Fibroblast of lung (primary cell): ENCODE results near the gene TNFSF13.

ENCODE experiments used
- EZH2 ChIP-seq: IDR thresholded peaks from 2 replicates; pipeline ENCODE4 v1.5.1; 2012; ENCODE audit warnings: low read length, control low read depth, mild to moderate bottlenecking; ENCODE audit errors: missing control alignments
- TF ChIP-seq, protein P1 (sequence below), 2 donors: IDR thresholded peaks in 1 of 2; conservative IDR thresholded peaks in 1 of 2; 1 replicate in 1 of 2; 2 replicates in 1 of 2; pipeline ENCODE4 v1.5.1; 2011 to 2012; ENCODE audit warnings: low read length in 2 of 2, control low read depth in 1 of 2, inconsistent platforms in 1 of 2, low read depth in 1 of 2, mild to moderate bottlenecking in 1 of 2

DNA sequence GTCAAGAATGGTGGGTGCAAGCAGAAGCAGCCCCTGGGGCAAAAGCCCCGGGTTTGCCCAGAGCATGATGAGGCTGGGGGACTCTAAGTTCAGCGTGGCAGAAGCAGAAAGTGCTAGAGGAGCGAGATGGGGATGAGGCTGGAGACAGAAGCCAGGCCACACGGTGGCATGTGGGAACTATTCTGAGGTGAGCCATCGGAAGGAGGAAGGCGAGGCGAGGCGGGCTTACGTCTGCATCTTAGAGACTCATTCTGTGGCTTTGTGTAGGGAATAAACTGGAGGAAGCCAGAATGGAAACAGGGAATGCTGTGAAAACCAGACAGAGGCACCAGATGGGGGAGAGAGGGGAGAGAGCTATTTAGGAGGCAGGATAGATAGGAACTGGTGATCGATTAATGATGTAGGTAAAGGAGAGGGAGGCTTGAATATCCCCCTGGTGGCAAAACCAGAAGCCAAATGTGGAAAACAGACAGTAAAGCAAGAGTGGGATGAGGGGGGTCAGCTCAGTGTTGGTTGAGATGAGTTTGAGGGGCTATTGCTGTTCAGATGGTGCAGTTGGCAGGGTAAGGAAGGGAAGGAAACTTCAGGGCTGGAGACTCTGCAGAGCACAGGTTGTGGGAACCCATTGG, 3.1 kb upstream of the TNFSF13 start:
- TF ChIP-seq, protein P1, sequence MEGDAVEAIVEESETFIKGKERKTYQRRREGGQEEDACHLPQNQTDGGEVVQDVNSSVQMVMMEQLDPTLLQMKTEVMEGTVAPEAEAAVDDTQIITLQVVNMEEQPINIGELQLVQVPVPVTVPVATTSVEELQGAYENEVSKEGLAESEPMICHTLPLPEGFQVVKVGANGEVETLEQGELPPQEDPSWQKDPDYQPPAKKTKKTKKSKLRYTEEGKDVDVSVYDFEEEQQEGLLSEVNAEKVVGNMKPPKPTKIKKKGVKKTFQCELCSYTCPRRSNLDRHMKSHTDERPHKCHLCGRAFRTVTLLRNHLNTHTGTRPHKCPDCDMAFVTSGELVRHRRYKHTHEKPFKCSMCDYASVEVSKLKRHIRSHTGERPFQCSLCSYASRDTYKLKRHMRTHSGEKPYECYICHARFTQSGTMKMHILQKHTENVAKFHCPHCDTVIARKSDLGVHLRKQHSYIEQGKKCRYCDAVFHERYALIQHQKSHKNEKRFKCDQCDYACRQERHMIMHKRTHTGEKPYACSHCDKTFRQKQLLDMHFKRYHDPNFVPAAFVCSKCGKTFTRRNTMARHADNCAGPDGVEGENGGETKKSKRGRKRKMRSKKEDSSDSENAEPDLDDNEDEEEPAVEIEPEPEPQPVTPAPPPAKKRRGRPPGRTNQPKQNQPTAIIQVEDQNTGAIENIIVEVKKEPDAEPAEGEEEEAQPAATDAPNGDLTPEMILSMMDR (conservative IDR thresholded peaks at IDR 0.05 in 1 of 2, IDR thresholded peaks at IDR 0.05 in 1 of 2; ENCODE audit: low read depth in 1 of 2, low read length in 2 of 2): peak in 1 of 2 donors; percentile 4
- TF ChIP-seq EZH2: no peak
